Testis (tissue), 3 donors: Measurements from ENCODE around the gene TTC28. TPM values are rescaled to one million over a fixed set of nuclear protein-coding genes. Genes with fewer than 3 reads are reported as not detected.

Source experiments
- DNase-seq: peaks from one replicate; pipeline ENCODE4 v3.0.0-alpha.2; 2019
- H3K27ac ChIP-seq, 2 donors: fragments of 200-600 bp; sonication (generic); one replicate each; pipeline ENCODE4 v1.5.1; 2019
- H3K27me3 ChIP-seq: fragments of 200-600 bp; sonication (generic); one replicate; pipeline ENCODE4 v1.5.1; 2019
- H3K36me3 ChIP-seq: fragments of 200-600 bp; sonication (generic); one replicate; pipeline ENCODE4 v1.5.1; 2017; ENCODE audit warnings: low read depth; ENCODE audit errors: missing control alignments
- H3K4me1 ChIP-seq: fragments of 200-600 bp; sonication (generic); one replicate; pipeline ENCODE4 v1.5.1; 2019
- H3K4me3 ChIP-seq, 2 donors: fragments of 200-600 bp; sonication (generic); one replicate each; pipeline ENCODE4 v1.5.1; 2017 to 2019
- H3K9me3 ChIP-seq: fragments of 200-600 bp; sonication (generic); one replicate; pipeline ENCODE4 v1.5.1; 2017
- CTCF ChIP-seq, 3 experiments: fragments of 450-650 bp in 2 of 3; fragments of 200-600 bp in 1 of 3; sonication (generic) in 1 of 3; IDR thresholded peaks; one replicate each; pipeline ENCODE4 v1.5.1; 2016 to 2019; ENCODE audit warnings: antibody characterized with exemption in 3 of 3, mild to moderate bottlenecking in 2 of 3, moderate library complexity in 1 of 3
- POLR2A ChIP-seq: fragments of 450-650 bp; IDR thresholded peaks from one replicate; pipeline ENCODE4 v1.6.1; 2017; ENCODE audit warnings: antibody characterized with exemption, mild to moderate bottlenecking, moderate library complexity
- WGBS, 2 donors: methylation state at CpG; one replicate each; pipeline ENCODE4 v1.1.5; 2018; 5-methylcytosine and 5-hydroxymethylcytosine counted together
- intact Hi-C: fragments of 100-400 bp; cut with DNase I; formaldehyde crosslinking; loops from one replicate; pipeline ENCODE4 v1.15.1; 2023; ENCODE audit warnings: low total_unique reads
- polyA plus RNA-seq: library from polyadenylated mRNA; stranded (reverse); fragments of 350-450 nt; fragmentation: Illumina TruSeq; extraction: RNeasy Lipid Tissue Mini Kit (QIAGEN cat#74804); gene quantifications from one replicate; pipeline ENCODE4 v1.2.3, GENCODE V29; 2014; ENCODE audit warnings: low read depth, low replicate concordance; ENCODE audit not compliant: insufficient read depth
- total RNA-seq, 2 donors: library from RNA; depleted of rRNA; stranded (reverse); fragments of >200 nt; gene quantifications; one replicate each; pipeline ENCODE4 v1.2.3, GENCODE V29; 2016

Gene TTC28
- total and polyA plus RNA-seq, 3 donors from 2014 or later, result 29.4 to 121 (median 75.5) TPM

- DNase-seq, result no peak
- intact Hi-C loops, result no loop called here
- no peaks in the 10 kb centered on the region for H3K9me3 ChIP-seq
- H3K4me1 ChIP-seq, result no peaks in the 10 kb centered on the region
- H3K4me3 ChIP-seq, result no peak overlapping the region
- H3K27me3 ChIP-seq, result no peaks in the 10 kb centered on the region
- 94 to 98% methylated on average over 8 to 40 of the region's 40 CpGs for WGBS, 2 donors
- no peaks in the 10 kb centered on the region for H3K36me3 ChIP-seq
- H3K27ac ChIP-seq, result no peak overlapping the region
- TF ChIP-seq CTCF (IDR thresholded peaks at IDR 0.05) (no peak), POLR2A (no peak)
Measured at GRCh38 chr22:27998511-27999410, 680.9 kb downstream of the TTC28 start.

DNA sequence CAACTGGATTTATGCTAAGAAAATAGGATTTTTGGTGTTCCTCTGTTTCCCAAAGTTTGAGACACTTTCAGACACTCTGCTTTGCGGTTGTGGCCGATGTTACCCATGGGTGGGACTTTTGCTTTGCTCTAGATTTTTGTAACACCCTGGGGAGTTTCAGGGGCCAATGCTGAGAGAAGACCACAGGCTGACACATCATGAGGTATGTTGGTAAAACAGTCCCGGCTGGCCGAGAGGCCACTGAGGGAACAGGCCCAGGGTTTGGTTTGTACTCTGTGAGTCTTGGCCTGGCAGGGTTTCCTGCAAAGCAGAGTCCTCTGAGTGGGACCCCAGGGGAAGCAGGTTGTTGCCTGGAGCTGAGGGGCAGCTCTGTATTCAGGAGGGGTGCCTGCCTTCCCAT lies 682.1 kb downstream of the TTC28 start:
- H3K27me3 ChIP-seq, result no peaks in the 10 kb centered on the region
- no peak overlapping the region for H3K27ac ChIP-seq
- H3K4me3 ChIP-seq, result no peak overlapping the region
- TF ChIP-seq CTCF (IDR thresholded peaks at IDR 0.05), result no peak
- no peak for TF ChIP-seq POLR2A
- 82 to 84% methylated on average over 4 of the region's 4 CpGs for WGBS, 2 donors
- DNase-seq, result no peak
- no peaks in the 10 kb centered on the region for H3K4me1 ChIP-seq
- no peaks in the 10 kb centered on the region for H3K36me3 ChIP-seq
- no peaks in the 10 kb centered on the region for H3K9me3 ChIP-seq
- intact Hi-C loops, result no loop called here

DNA sequence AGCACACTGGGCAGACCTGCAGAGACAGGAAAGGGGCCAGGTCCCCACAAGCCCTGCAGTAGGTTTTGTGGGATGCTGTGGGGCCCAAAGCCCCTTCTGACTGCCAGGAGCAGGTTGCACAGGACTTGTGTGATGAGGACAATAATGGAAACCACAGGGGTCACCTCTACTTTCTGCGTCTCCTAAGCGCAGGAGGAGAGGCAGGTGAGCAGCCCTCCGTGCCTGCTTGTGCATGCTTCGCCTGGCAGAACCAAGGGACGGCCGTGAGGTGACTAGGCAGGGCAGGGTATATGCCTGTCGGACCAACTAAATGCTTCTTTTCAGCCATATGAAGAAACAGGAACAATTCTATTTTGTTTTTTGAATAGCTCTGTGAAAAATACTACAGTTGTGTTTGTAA lies 682.7 kb downstream of the TTC28 start:
- Histone ChIP-seq H3K9me3 (no peaks in the 10 kb centered on the region), H3K27ac (no peak overlapping the region), H3K36me3 (no peaks in the 10 kb centered on the region), H3K27me3 (no peaks in the 10 kb centered on the region), H3K4me1 (no peaks in the 10 kb centered on the region), H3K4me3 (no peak overlapping the region)
- no peak for DNase-seq
- TF ChIP-seq CTCF (IDR thresholded peaks at IDR 0.05), result no peak
- TF ChIP-seq POLR2A, result no peak
- intact Hi-C loops, result no loop called here
- WGBS, 2 donors, result 90 to 93% methylated on average over 7 of the region's 7 CpGs

DNA sequence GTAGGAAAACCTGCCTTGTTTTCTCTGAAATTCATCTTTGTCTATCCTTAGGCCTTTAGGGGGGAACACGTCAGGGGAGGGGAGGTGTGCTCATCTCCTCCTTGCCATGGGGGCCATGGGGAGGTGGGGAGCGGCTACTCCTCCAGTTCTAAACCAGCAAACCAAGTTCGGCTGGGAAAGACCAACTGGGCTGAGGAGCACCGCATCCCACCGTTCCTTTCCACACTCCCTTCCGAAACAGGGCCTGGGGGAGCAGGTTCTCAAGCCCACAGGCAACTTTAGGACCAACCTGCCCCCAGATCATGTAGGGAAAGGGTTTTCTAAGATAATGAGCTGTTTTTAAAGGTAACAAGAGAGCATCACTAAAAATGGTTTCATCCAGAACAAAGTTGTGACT lies 683.1 kb downstream of the TTC28 start:
- TF ChIP-seq POLR2A (no peak), CTCF (IDR thresholded peaks at IDR 0.05) (no peak)

More for the DNA sequence above, 683.1 kb downstream of the TTC28 start:
- Histone ChIP-seq H3K4me3 (no peak overlapping the region), H3K27ac (no peak overlapping the region), H3K9me3 (no peaks in the 10 kb centered on the region), H3K27me3 (no peaks in the 10 kb centered on the region), H3K36me3 (no peaks in the 10 kb centered on the region), H3K4me1 (no peaks in the 10 kb centered on the region)
- DNase-seq, result no peak
- 91 to 97% methylated on average over 5 to 6 of the region's 6 CpGs for WGBS, 2 donors
- intact Hi-C loops, result no loop called here
